HG03175 (cell line): Measurements from ENCODE around the gene NSUN4.

Source experiments
- ATAC-seq: cut with Tn5 transposase; IDR thresholded peaks from one replicate; pipeline ENCODE4 v1.9.1; 2021; ENCODE audit warnings: mild to moderate bottlenecking, moderate library complexity; ENCODE audit not compliant: unreplicated experiment

NSUN4 gene

DNA sequence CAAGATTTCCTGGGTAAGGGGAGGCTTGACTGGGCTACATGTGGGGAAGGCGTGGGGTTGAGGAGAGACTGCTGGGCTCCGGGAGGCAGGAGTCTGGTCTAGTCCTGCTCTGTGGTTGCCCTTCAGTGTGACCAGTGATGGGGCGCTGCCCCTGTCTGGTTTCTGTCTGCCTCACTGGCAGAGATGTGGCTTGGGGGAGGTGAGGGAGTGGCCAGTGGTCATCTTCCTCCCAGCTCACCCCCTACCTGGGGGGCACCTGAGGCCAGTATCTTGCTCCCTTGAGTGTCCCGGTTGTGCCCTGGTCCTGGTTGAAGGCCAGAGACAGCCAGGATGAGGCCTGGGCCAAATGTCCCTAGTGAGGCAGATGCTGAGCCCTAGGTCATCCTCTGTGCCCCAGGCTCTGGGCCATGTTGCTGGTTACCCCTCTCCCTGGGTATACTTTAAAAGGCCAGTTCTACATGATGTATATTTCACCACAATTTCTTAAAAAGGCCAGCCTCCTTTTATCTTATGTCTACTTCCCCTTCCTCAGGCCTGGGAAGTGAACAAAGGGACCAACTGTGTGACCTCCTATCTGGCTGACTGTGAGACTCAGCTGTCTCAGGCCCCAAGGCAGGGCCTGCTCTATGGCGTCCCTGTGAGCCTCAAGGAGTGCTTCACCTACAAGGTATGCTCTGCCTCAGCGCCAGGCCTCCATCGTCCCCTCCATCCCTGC lies 64.0 kb downstream of the NSUN4 start:
- ATAC-seq: no peak

DNA sequence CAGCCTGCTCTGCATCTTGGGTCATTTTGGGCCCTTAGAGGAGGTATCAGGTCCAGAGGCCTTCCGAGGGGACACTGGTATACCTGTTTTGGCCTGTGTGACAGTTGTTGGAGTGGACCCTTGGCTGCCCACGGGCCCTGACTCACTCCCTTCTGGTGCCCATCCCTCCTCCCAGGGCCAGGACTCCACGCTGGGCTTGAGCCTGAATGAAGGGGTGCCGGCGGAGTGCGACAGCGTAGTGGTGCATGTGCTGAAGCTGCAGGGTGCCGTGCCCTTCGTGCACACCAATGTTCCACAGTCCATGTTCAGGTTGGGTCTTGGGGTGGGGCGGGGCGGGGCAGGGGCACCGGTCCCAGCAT lies 64.6 kb downstream of the NSUN4 start:
- no peak for ATAC-seq

DNA sequence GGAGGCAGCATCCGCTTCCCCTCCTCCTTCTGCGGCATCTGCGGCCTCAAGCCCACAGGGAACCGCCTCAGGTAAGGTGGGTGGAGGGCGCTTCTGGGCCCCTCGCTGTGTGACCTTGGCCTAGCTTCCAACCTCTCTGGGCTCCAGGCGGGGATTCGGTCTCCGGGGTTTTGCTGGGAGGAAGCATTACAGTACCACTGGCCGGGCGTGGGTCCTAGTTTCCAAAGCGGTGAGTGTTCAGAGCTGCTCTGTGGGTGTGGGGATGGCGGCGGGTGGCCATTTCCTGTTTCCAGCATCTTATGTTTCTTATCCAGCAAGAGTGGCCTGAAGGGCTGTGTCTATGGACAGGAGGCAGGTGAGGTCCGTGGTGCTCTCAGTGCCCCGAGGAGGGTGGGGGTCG lies 65.1 kb downstream of the NSUN4 start:
- no peak for ATAC-seq

DNA sequence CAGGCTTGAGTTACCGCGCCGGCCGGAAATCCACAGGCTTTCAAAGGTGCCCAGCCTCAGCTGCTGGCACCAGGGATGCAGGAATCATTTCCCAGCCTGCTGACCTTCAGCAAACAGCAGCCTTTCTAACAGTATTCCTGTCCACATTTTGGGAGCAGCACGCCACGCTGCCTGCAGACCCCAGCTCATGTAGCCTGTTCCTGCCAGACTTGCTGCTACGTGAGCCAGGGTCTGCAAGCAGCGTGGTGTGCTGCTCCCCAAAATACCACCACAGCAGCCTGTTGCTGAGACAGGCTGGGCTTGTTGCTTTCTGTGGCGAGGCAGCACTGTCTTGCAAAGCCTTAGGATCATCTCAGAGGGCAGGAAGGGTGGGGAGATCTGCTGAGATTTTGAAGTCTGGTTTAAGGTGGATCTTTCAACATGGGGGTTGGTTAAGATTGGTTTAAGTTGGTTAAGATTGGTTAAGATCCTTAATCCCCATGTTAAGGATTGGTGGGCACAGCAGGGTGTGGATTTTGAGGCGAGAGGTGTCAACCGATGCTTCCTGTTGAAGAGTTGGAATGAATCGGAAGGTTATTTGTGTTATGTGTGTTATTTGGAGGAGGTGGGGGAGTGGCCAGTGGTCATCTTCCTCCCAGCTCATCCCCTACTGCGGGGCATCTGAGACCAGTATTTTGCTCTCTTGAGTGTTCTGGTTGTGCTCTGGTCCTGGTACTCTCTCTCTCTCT lies 66.4 kb downstream of the NSUN4 start:
- no peak for ATAC-seq

DNA sequence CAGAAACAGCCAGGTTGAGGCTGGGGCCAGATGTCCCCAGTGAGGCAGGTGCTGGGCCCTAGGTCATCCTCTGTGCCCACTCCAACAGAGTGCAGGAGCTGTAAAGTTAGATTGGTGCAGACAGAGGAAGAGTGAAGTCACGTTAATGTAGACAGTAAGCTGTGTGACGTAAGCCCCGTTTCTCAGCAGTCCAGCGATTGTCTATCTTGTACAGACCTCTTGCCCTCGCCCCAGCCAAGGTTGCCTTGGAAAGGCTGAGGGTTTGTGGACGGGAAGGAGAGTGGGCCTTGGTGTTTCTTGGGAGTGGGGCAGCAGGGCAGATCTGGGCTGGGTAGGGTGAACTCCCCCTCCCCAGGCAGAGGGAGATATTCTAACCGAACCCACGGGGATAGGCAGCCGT lies 67.0 kb downstream of the NSUN4 start:
- no peak for ATAC-seq

DNA sequence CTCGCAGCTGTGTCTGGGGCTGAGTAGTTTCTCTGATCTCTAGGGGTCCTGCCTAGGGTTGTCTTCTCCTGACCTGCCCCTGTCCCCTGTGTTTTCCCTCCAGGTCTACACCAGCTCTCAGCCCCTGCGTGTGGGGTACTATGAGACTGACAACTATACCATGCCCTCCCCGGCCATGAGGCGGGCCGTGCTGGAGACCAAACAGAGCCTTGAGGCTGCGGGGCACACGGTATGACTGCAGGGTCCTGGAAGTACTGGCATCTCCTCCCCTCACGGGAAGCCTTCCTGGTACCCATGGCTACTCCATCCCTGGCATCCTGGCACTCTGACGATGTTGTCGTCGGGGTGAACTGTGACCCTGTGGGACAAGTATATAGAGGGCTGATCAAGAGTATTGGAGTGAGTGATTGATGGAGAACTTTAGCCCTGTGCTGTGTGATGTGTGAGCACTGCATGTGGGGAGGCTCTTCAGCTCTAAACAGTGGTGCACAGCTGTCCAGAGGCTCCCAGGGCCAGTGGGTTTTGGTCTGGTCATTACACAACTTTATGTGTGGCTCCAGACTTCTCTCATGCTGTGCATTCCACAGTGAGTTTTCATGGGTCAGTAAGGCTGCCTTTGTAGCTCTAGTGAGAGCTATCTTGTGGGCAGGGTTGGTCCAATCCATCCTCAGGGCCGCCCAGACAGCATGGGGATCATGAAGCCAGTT lies 67.9 kb downstream of the NSUN4 start:
- no peak for ATAC-seq

DNA sequence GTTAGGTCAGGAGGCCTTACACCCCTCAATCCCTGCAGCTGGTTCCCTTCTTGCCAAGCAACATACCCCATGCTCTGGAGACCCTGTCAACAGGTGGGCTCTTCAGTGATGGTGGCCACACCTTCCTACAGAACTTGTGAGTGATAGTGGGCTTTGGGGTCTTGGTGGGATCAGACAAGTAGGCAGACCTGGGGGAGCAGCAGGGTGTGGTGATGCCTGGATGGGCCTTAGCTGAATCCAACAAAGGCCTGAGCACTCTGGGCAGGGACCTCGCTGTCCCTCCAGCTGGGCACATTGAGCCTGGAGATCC lies 68.4 kb downstream of the NSUN4 start:
- no peak for ATAC-seq

DNA sequence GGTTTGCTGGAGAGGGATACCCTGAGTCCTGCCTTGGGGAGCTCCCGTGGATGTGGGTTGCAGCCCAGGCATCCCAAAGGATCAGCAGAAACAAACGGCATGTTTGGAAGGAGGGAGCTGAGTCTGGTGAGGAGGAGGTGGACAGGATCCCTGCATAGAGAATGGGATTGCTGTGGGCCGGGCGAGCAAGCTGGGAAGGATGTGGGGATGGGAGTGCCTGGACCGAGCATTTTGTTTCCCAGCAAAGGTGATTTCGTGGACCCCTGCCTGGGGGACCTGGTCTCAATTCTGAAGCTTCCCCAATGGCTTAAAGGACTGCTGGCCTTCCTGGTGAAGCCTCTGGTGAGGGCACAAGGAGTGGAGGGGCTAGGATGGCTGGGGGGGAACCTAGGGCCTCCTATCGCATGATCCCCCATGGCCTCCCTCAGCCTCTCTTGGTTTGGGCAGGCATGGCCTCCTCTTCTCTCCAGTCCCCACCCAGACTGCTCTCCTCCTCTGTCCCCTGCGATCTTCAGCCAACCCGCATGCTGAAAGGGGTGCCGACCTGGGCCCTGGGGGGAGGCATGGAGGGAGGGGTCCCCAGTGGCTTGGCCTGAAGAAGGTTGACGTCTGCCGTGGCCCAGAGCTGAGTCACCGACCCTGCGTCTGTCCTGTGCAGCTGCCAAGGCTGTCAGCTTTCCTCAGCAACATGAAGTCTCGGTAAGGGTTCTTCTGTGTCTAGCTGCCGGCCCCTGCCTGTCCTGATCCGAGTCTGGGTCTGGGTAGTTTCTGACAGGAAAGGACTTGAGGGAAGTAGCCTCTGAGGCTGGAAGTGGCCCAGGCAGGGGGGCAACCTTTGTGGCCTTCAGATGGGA lies 69.8 kb downstream of the NSUN4 start:
- ATAC-seq: no peak

DNA sequence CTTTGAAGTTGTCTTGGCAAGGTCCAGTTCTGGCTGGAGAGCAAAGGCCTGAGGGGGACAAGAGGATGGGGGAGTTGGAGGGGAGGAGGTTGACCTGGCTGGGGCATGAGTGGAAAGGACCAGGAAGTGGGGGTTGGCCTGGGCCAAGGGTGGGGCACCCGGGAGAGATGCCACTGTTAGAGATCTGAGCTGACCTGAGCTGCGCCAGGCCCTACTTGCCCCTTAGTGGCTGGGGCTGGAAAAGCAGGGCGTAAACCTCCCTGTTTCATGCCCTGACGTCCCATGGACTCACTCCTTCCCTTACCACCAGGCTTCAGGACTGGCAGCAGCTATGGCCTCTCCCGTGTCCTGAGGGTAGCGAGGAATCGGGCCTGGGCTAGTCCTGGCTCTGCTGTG lies 70.4 kb downstream of the NSUN4 start:
- no peak for ATAC-seq
